GM21367 (cell line): Measurements from ENCODE around the gene ACTA1.
"Not testable (repeated sequence)": the region's sequence is repeated elsewhere in the genome, so short reads cannot be mapped to it uniquely, and the experiment has no call there.

ENCODE experiments used
- ATAC-seq: cut with Tn5 transposase; IDR thresholded peaks from one replicate; pipeline ENCODE4 v1.9.1; 2021; ENCODE audit not compliant: unreplicated experiment

Gene ACTA1

DNA sequence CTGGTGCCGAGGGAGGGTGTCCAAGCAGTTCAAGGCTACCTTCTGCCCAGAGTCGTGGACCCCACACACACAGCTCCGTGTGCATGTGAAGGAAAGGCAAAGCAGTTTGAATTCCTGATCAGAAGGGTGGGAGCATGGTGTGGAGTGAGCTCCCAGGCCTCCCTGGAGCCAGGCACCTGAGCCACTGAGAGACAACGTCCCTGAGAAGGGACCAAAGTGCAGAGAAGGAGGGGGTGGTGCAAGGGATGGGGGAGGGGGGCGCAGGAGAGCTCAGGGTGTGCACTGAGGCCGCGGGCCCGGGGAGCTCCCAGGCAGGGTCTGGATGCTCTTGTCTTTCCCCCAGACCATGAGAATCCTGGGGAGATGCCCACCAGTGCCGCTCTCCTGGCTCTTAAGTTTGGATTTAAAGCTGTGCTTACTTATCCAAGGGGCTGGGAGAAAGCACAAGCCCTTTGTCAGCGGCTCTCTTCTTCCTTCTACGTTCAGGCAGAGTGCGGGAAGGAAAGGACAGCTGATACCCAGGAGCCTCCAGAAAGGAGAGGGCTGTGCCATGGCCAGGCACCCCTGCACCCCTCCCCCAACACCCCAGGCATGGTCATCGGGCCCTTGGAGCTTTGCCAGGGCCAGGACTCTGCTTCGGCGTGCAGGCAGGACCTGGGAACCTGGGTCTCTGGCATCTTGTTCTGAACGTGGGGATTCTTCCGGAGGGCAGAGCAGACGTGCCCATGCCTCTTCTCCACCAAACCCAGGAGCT lies 24.1 kb downstream of the ACTA1 start:
- ATAC-seq: no peak

DNA sequence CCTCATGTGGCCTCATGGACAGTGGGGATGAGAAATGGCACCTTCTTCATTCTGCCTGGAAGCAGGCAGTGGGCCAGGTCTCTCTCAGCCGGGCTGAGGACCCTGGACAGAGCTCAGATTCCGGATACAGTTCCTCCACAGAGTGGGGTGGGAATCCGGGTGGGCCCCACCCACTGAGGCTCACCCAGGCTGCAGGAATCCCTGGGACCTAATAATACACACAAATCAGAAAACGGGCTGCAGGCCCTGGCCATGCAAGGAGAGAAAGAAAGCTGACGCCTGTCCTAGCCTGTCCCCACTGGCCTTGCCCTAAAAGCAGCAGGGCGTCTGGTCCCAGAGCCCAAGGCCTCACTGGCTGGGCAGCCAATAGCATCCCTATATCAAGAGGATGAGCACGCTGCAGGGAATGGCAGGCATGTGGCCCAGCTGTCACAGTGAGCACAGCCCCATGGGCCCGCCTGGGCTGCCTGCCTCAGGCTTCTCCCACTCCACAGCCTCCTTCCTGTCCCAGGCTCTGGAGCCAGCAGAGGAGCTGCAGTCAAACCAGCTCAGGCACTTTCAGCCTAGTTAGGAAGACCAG lies 25.3 kb downstream of the ACTA1 start:
- no peak for ATAC-seq

DNA sequence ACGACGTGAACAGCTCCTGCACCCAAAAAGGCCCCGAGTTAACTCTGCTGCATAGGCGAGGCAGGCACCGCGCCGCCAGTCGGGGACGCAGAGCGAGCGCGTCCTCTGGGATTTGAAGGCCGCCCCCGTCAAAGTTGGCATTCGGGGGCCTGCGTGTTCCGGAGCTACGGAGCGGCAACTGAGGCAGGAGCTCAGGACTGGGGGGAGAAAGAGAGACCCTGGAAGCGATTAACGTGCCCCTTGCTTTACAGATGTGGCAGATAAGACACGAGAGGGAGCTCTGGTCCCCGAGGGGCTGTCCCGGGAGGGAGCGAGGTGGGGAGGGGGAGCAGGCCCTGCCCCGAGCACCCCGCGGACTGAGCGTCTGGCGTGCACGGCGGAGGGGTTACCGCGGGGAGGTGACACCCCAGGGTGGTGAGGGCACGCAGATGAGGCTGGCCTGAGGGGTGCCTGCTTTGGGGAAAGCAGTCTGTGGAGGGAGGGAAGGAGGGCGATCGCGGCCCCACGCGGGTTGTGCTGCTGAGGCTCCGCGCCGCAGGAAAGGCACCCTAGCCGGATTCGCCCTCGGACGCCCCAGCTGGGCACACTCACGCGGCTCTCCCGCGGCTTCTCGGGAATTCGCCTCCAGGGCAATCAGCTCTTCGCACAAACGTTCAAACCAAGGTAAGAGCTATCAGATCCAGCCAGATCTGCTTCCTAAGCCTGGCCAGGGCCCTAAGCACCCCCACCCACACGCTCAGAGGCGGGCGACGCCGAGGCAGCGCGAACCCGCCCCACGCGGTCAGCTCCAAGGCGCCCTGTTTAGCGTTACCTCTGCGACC lies 26.5 kb downstream of the ACTA1 start:
- ATAC-seq: no peak

DNA sequence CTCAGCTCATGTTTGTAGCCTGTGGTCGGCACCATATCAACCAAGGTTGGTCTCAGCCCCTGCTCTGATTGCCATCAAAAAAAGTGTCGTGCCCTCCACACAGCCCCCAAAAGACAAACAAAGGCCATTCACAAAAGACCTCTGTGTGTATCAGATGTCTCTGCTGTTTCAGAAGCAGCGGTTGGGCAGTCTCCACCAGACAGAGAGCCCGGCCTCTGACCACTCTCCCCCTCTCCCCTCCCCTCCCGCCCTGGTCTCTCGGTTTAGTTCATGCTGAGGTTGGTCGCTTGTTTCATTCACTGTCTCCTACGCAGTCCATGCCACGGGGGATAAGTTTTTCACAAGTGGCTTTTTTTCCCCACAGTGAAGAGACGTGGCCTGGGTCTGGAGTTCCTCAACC lies 27.1 kb downstream of the ACTA1 start:
- ATAC-seq: no peak

DNA sequence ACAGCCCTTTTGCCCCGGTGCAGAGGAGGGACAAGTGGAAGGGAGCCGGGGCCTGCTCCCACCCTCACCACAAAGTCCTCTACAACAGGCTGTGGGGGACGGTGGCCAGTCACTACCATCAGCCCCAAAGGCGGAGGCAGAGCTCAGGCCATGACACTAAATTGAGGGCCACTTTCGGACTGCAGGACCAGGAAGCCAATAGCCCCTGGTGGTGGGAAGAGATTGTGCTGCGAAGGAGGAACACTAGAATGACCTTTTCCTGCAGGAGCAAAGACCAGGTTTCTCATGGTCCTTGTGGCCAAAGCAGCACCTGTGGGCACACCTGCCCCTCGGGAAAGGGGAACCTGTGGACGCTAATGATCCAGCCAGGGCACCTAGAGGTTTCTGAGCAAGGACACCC lies 30.3 kb downstream of the ACTA1 start:
- no peak for ATAC-seq

DNA sequence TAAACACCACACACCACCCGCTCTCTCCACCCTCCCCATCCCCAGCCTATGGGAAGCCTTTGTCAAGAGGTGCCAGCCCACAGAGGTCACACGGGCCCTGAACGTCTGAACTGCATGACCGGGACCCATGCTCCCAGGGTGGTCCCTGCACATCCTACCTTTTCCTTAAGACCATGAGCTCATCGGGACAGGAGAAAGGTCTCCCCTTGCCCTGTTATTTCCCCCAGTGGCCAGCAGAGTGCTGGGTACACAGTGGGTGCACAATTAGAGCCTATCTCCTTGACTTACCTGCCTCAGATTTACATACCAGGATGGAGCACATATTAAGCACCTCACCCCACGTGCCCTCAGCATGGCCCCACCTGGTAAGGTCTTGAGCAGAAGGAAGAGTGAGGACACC lies 30.9 kb downstream of the ACTA1 start:
- no peak for ATAC-seq

DNA sequence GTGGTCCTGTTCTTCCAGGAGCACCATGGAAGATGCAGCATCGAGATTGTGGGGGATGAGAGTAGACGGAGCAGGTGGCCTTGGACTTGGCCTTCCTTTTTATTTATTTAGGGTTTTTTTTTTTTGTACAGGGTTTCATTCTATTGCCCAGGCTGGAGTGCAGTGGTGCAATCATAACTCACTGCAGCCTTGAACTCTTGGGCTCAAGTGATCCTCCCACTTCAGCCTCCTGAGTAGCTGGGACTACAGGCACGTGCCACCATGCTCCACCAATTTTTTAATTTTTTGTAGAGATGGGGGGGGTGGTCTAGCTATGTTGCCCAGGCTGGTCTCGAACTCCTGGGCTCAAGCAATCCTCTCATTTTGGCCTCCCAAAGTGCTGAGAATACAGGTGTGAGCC lies 31.6 kb downstream of the ACTA1 start:
- ATAC-seq: not testable (repeated sequence)

DNA sequence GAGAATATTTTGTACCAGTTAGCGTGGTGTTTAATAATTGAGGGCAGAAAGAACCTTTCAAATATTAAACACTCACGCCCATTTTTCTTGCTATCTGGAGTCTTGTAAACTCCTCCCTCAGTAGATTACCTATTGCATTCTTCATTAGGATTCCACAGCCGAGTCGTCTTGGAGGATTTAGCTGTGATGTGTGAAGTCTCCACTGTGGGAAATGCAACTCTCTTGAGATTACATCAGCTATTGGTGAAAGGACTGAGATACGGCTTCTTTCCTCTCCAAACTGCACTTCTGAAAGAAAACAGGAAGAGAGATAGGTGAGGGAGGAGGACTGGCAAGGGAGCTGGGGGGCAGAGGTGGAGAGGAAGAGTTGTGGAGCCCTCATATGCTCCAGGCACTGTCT lies 36.1 kb downstream of the ACTA1 start:
- ATAC-seq: no peak

DNA sequence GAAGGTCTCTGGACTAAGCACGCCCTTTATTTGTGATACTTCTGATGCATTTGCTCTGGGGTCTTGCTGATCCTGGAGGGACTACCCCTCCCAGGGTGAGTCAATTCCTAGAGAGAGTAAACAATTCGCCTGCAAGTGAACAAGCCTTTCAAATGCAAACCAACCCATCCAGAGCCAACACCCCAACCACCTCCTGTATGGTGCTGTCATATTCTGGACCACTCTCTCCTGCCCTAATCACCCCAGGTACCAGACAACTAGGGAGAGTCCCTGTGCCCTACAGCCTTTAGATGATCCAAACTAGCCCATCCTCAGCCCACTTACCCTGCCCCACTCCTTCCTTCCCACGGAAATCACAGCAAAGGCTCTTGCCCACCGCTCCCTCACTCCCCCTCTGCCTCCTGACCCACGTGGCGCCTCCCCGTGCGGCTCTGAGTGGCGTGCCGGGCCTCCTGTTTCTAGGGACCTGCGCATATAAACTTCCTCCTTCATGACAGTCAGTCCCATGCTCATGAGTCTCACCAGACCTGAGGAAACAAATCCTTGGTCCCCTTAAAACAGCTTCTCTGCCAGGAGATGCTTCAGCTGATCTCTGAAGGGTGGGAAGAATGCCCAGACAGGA lies 37.2 kb downstream of the ACTA1 start:
- ATAC-seq: no peak

DNA sequence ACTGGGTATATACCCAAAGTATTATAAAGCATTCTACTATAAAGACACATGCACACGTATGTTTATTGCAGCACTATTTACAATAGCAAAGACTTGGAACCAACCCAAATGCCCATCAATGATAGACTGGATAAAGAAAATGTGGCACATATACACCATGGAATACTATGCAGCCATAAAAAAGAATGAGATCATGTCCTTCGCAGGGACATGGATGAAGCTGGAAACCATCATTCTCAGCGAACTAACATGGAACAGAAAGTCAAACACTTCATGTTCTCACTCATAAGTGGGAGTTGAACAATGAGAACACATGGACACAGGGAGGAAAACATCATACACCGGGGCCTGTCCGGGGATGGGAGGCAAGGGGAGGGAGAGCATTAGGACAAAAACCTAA lies 39.4 kb downstream of the ACTA1 start:
- ATAC-seq: not testable (repeated sequence)

DNA sequence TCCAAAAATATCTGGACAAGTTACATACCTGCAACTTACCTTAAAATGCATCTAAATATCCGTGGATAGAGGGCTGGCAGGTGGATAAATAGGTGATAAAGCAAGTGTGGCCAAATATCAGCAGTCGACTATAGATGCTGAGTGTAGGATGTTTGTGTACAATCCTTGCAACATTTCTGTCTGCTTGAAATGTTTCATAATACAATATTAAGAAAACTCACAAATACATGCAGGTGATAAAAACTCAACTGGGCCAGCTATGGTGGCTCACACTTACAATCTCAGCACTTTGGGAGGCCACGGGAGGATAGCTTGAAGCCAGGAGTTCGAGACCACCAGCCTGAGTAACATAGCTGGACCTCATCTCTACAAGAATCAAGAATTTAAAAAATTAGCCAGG lies 41.0 kb downstream of the ACTA1 start:
- ATAC-seq: no peak

DNA sequence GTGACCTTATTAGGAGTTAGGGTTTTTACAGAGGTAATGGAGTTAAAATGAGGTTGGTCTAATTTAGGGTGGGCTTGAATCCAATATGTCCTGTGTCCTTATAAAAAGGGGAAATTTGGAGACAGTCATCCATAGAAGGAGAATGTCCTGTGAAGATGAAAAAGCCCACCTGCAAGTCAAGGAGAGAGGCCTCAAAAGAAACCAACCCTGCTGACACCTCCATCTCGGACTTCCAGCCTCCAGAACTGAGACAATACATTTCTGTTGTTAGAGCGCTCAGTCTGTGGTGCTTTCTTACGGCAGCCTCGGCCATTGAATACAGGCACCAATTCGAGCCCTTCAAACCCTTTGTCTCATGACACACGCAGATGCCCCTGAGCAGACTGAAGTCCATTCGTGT lies 43.8 kb downstream of the ACTA1 start:
- ATAC-seq: no peak

DNA sequence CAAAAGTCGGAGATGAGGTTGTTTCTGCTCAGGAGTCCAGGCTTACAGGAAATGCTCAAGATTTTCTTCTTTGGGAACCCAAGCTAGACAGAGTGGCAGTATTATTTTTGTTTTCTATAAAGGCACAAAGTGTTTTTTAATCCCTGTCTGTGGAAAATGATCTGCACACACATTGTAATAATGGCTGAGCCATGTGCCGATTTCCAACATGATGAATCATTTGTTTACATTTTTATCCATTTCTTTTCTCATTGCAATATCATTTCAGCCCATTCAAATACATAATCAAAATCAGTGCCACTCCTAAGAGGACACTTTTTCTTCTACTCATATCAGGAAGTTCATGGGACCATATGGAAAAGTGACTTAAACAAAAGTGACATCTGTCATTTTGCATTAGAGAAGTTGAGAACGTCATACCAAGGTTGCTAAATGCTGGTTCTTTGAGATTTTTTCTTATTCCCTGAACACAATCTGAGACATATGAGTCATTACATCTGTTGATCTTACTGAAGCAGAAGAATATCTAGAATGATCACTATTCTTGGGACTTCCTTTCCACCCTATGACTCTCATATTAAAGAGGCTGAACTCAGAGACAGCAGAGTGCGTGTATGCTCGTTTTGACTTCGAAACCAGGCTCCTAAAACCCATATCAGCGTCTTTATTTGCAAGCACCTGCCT lies 44.9 kb downstream of the ACTA1 start:
- no peak for ATAC-seq

DNA sequence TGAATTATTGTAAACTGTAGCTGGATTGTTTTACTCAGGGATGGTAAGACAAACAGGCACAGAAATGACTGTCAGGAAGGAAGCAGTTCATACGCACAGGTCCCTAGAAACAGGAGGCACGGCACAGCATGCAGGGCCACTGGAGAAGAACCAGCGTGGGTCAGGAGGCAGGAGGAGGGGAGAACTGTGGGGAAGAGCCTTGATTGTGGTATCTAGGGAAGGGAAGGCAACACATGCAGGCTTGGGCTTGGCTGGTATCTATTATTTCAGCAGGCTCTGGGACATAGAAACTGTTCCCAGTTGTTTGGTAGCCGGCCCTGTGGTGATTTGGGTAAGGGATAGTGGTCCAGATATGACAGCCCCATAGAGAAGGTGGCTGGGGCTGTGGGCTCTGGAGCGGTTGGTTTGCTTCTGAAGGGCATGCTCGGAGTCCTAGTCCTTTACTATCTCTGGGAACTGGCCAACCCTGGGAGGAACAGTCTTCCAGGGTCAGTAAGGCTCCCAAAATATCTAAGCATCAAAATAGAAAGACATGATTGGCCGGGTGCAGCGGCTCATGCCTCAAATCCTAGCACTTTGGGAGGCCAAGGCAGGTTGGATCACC lies 47.9 kb downstream of the ACTA1 start:
- ATAC-seq: no peak

DNA sequence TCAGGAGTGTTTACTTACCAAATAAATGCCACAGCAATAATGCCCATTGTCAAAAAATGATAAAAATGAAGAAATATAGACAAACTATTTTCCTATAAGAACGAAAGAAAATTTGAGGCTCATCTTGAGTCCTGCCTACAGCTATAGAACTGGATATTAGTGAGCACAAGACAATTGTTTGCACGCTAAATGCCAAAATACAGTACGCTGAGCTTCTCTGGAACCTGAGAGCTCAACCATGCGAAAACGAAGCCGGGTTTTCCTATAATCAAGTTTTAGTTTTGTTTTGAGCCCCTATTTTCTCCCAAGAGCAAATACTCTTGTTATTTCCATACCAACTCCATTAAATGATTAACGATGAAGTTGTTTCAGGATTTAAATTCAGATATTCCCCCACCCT lies 49.1 kb downstream of the ACTA1 start:
- no peak for ATAC-seq

DNA sequence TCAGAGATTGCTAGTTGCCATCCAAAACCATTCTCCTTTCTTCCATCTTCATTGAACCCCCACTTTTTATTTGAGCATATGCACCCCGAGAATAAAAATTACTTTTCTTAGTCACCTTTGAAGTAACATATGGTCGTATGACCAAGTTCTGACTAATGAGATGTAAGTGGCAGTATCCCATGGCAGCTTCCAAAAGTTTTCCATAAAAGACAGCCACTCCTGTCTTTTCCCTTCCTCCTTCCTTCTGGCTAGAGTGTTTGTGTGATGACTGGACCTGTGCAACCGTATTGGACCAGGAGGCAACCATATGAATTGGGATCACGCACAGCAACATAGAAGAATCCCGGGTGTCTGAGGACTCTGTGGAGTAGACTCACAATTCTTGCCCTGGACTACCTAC lies 49.9 kb downstream of the ACTA1 start:
- no peak for ATAC-seq

DNA sequence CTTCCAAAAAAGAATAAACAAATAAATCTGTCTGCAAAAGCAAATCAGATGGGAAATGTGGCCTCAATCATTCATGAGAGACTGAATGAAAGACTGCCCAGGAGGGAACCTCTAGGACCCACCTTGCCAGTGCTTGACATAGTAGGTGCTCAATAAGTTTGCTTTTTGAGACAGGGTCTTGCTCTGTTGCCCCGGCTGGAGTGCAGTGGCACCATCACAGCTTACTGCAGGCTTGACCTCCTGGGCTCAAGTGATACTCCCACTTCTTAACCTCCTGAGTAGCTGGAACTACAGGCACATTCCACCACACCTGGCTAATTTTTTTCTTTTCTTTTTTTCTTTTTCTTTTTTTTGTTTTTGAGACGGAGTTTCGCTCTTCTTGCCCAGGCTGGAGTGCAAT lies 50.7 kb downstream of the ACTA1 start:
- no peak for ATAC-seq
